ENCODE measurements around the gene HDC.

The HDC gene

DNA sequence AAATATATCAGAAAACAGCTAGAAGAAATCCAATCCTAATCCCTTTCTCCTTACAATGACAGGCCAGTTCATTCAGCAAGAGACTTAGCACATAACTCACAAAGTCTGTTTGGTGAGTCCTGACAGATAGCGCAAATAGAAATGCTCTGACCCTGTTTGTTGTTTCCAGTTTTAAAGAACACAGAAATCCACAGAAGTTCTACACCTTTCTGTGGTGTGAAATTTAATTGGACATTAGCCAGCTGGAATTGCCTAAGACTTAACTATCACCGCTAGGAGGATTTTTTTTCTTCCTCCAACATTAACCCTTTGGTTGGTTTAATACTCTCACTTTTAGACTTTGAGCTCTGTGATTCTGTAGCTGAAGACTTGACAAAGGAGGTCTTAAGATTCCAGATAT is 30.8 kb downstream of the HDC start:
- Histone ChIP-seq H3K9me3 (ENCODE audit: insufficient read depth, low read length) (no peaks in the 10 kb centered on the region), H4K20me1 (ENCODE audit: low read depth, low read length) (no peaks in the 10 kb centered on the region), H2AFZ (ENCODE audit: low read depth, low read length, severe bottlenecking) (no peak overlapping the region), H3K4me3 (ENCODE audit: insufficient read depth, low read length, poor library complexity, severe bottlenecking) (no peak overlapping the region), H3K36me3 (ENCODE audit: low read length) (no peaks in the 10 kb centered on the region), H3K4me2 (ENCODE audit: low read depth, low read length, poor library complexity, severe bottlenecking) (no peak overlapping the region), H3K9ac (ENCODE audit: low read length) (no peak overlapping the region), H3K79me2 (ENCODE audit: insufficient read depth, low read length) (no peaks in the 10 kb centered on the region), H3F3A (ENCODE audit: insufficient read depth) (no peaks in the 10 kb centered on the region), H3K27ac (ENCODE audit: low read depth, low read length) (no peak overlapping the region), H3K9me2 (replicated peaks; ENCODE audit: insufficient read depth, low read length) (no peaks in the 10 kb centered on the region), H3K27me3 (ENCODE audit: low read length) (no peaks in the 10 kb centered on the region)
- TF ChIP-seq, protein P1, sequence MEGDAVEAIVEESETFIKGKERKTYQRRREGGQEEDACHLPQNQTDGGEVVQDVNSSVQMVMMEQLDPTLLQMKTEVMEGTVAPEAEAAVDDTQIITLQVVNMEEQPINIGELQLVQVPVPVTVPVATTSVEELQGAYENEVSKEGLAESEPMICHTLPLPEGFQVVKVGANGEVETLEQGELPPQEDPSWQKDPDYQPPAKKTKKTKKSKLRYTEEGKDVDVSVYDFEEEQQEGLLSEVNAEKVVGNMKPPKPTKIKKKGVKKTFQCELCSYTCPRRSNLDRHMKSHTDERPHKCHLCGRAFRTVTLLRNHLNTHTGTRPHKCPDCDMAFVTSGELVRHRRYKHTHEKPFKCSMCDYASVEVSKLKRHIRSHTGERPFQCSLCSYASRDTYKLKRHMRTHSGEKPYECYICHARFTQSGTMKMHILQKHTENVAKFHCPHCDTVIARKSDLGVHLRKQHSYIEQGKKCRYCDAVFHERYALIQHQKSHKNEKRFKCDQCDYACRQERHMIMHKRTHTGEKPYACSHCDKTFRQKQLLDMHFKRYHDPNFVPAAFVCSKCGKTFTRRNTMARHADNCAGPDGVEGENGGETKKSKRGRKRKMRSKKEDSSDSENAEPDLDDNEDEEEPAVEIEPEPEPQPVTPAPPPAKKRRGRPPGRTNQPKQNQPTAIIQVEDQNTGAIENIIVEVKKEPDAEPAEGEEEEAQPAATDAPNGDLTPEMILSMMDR (IDR thresholded peaks at IDR 0.05; ENCODE audit: insufficient read depth, low read length, poor library complexity, severe bottlenecking): no peak
- no peak for TF ChIP-seq EZH2phosphoT487 (conservative IDR thresholded peaks at IDR 0.05; ENCODE audit: low read length)

GRCh38 chr15:50233192-50233736 is 32.3 kb downstream of the HDC start:
- Histone ChIP-seq H3K79me2 (ENCODE audit: insufficient read depth, low read length) (no peaks in the 10 kb centered on the region), H3K36me3 (ENCODE audit: low read length) (no peaks in the 10 kb centered on the region), H3K9ac (ENCODE audit: low read length) (no peak overlapping the region), H2AFZ (ENCODE audit: low read depth, low read length, severe bottlenecking) (no peak overlapping the region), H3K4me3 (ENCODE audit: insufficient read depth, low read length, poor library complexity, severe bottlenecking) (no peak overlapping the region), H3K27ac (ENCODE audit: low read depth, low read length) (no peak overlapping the region), H3K4me2 (ENCODE audit: low read depth, low read length, poor library complexity, severe bottlenecking) (no peak overlapping the region), H3K9me3 (ENCODE audit: insufficient read depth, low read length) (no peaks in the 10 kb centered on the region), H3F3A (ENCODE audit: insufficient read depth) (no peaks in the 10 kb centered on the region), H4K20me1 (ENCODE audit: low read depth, low read length) (no peaks in the 10 kb centered on the region), H3K27me3 (ENCODE audit: low read length) (no peaks in the 10 kb centered on the region), H3K9me2 (replicated peaks; ENCODE audit: insufficient read depth, low read length) (no peaks in the 10 kb centered on the region)
- TF ChIP-seq, protein P1 (IDR thresholded peaks at IDR 0.05; ENCODE audit: insufficient read depth, low read length, poor library complexity, severe bottlenecking): no peak
- TF ChIP-seq EZH2phosphoT487 (conservative IDR thresholded peaks at IDR 0.05; ENCODE audit: low read length): no peak

GRCh38 chr15:50232791-50233190 is 32.7 kb downstream of the HDC start:
- Histone ChIP-seq H3K9me2 (replicated peaks; ENCODE audit: insufficient read depth, low read length) (no peaks in the 10 kb centered on the region), H3K36me3 (ENCODE audit: low read length) (no peaks in the 10 kb centered on the region), H3K9me3 (ENCODE audit: insufficient read depth, low read length) (no peaks in the 10 kb centered on the region), H3K9ac (ENCODE audit: low read length) (no peak overlapping the region), H3K27me3 (ENCODE audit: low read length) (no peaks in the 10 kb centered on the region), H3K79me2 (ENCODE audit: insufficient read depth, low read length) (no peaks in the 10 kb centered on the region), H3K4me3 (ENCODE audit: insufficient read depth, low read length, poor library complexity, severe bottlenecking) (no peak overlapping the region), H4K20me1 (ENCODE audit: low read depth, low read length) (no peaks in the 10 kb centered on the region), H3K4me2 (ENCODE audit: low read depth, low read length, poor library complexity, severe bottlenecking) (no peak overlapping the region), H3F3A (ENCODE audit: insufficient read depth) (no peaks in the 10 kb centered on the region), H3K27ac (ENCODE audit: low read depth, low read length) (no peak overlapping the region), H2AFZ (ENCODE audit: low read depth, low read length, severe bottlenecking) (no peak overlapping the region)
- TF ChIP-seq EZH2phosphoT487 (conservative IDR thresholded peaks at IDR 0.05; ENCODE audit: low read length): no peak
- TF ChIP-seq, protein P1 (IDR thresholded peaks at IDR 0.05; ENCODE audit: insufficient read depth, low read length, poor library complexity, severe bottlenecking): no peak
